Measurements from ENCODE around the gene BAIAP2L1. TPM values are rescaled to one million over a fixed set of nuclear protein-coding genes. Genes with fewer than 3 reads are reported as not detected.
A peak's percentile ranks its signal among the peaks of the same experiment; 100 is the strongest.

The BAIAP2L1 gene
- total RNA-seq, 1 donor from 2014 or later: 21.6 TPM

GRCh38 chr7:98283887-98284222 lies 117.0 kb downstream of the BAIAP2L1 start:
- Mint-ChIP-seq H3K4me1 (ENCODE audit: low read depth, unreplicated experiment) (peaks cover 24% of the 10 kb centered on the region), H3K27ac (ENCODE audit: unreplicated experiment) (no peak overlapping the region), H3K9me3 (ENCODE audit: unreplicated experiment) (no peaks in the 10 kb centered on the region), H3K27me3 (ENCODE audit: low read depth, unreplicated experiment) (no peaks in the 10 kb centered on the region), H3K36me3 (ENCODE audit: low read depth, unreplicated experiment) (peaks cover 2% of the 10 kb centered on the region), H3K4me3 (ENCODE audit: unreplicated experiment) (peak overlapping the region; percentile 90)
- Histone ChIP-seq H3K27ac (ENCODE audit: low read depth, low read length) (peak overlapping the region; percentile 45), H4K20me1 (ENCODE audit: insufficient read depth, low read length) (peaks cover 64% of the 10 kb centered on the region), H3K4me2 (ENCODE audit: low read length) (peak overlapping the region; percentile 100), H3K36me3 (ENCODE audit: insufficient read depth, low read length) (no peaks in the 10 kb centered on the region), H3K27me3 (ENCODE audit: insufficient read depth, low read length) (no peaks in the 10 kb centered on the region), H3K4me3 (ENCODE audit: insufficient read depth, low read depth, low read length) (peak overlapping the region; percentile 84), H3K9me3 (ENCODE audit: insufficient read depth, low read depth, low read length) (no peaks in the 10 kb centered on the region), H3K4me1 (ENCODE audit: insufficient read depth, low read length) (peaks cover 50% of the 10 kb centered on the region), H3K9ac (ENCODE audit: low read length) (peak overlapping the region; percentile 95), H2AFZ (ENCODE audit: low read depth, low read length) (no peak overlapping the region), H3K79me2 (ENCODE audit: insufficient read depth, low read length) (peaks cover 71% of the 10 kb centered on the region)
- TF ChIP-seq EZH2 (IDR thresholded peaks at IDR 0.05; ENCODE audit: insufficient read depth, low read length): no peak
- no peak for TF ChIP-seq CTCF (IDR thresholded peaks at IDR 0.05; ENCODE audit: insufficient read depth, low read depth, low read length)
- DNase-seq (ENCODE audit: low read depth) (no peak), FAIRE-seq (no peak)

GRCh38 chr7:98283127-98283886 lies 117.6 kb downstream of the BAIAP2L1 start:
- DNase-seq (ENCODE audit: low read depth) (peak; percentile 51), FAIRE-seq (peak; percentile 41)
- no peaks in the 10 kb centered on the region for H3K36me3 ChIP-seq (ENCODE audit: insufficient read depth, low read length)
- peaks cover 2% of the 10 kb centered on the region for H3K36me3 Mint-ChIP-seq (ENCODE audit: low read depth, unreplicated experiment)
- H3K27me3 ChIP-seq (ENCODE audit: insufficient read depth, low read length): no peaks in the 10 kb centered on the region
- TF ChIP-seq EZH2 (IDR thresholded peaks at IDR 0.05; ENCODE audit: insufficient read depth, low read length) (no peak), CTCF (IDR thresholded peaks at IDR 0.05; ENCODE audit: insufficient read depth, low read depth, low read length) (no peak)
- H3K4me1 Mint-ChIP-seq (ENCODE audit: low read depth, unreplicated experiment): peaks cover 24% of the 10 kb centered on the region
- H4K20me1 ChIP-seq (ENCODE audit: insufficient read depth, low read length): peaks cover 59% of the 10 kb centered on the region
- H3K9ac ChIP-seq (ENCODE audit: low read length): peak overlapping the region; percentile 95
- no peak overlapping the region for H2AFZ ChIP-seq (ENCODE audit: low read depth, low read length)
- H3K9me3 Mint-ChIP-seq (ENCODE audit: unreplicated experiment): no peaks in the 10 kb centered on the region
- peak overlapping the region; percentile 90 for H3K4me3 Mint-ChIP-seq (ENCODE audit: unreplicated experiment)
- H3K79me2 ChIP-seq (ENCODE audit: insufficient read depth, low read length): peaks cover 66% of the 10 kb centered on the region
- H3K4me1 ChIP-seq (ENCODE audit: insufficient read depth, low read length): peaks cover 50% of the 10 kb centered on the region
- peak overlapping the region; percentile 84 for H3K4me3 ChIP-seq (ENCODE audit: insufficient read depth, low read depth, low read length)
- H3K9me3 ChIP-seq (ENCODE audit: insufficient read depth, low read depth, low read length): no peaks in the 10 kb centered on the region
- peak overlapping the region; percentile 100 for H3K4me2 ChIP-seq (ENCODE audit: low read length)
- H3K27ac ChIP-seq (ENCODE audit: low read depth, low read length): peak overlapping the region; percentile 45
- peak overlapping the region; percentile 34 for H3K27ac Mint-ChIP-seq (ENCODE audit: unreplicated experiment)
- H3K27me3 Mint-ChIP-seq (ENCODE audit: low read depth, unreplicated experiment): no peaks in the 10 kb centered on the region

- no peak for FAIRE-seq
- peaks cover 2% of the 10 kb centered on the region for H3K36me3 Mint-ChIP-seq (ENCODE audit: low read depth, unreplicated experiment)
- H4K20me1 ChIP-seq (ENCODE audit: insufficient read depth, low read length): peaks cover 53% of the 10 kb centered on the region
- H3K4me1 ChIP-seq (ENCODE audit: insufficient read depth, low read length): peaks cover 50% of the 10 kb centered on the region
- peak overlapping the region; percentile 81 for H3K27ac ChIP-seq (ENCODE audit: low read depth, low read length)
- H3K4me2 ChIP-seq (ENCODE audit: low read length): peak overlapping the region; percentile 100
- no peaks in the 10 kb centered on the region for H3K9me3 Mint-ChIP-seq (ENCODE audit: unreplicated experiment)
- no peaks in the 10 kb centered on the region for H3K27me3 Mint-ChIP-seq (ENCODE audit: low read depth, unreplicated experiment)
- H2AFZ ChIP-seq (ENCODE audit: low read depth, low read length): no peak overlapping the region
- DNase-seq (ENCODE audit: low read depth): no peak
- no peaks in the 10 kb centered on the region for H3K9me3 ChIP-seq (ENCODE audit: insufficient read depth, low read depth, low read length)
- H3K36me3 ChIP-seq (ENCODE audit: insufficient read depth, low read length): no peaks in the 10 kb centered on the region
- H3K79me2 ChIP-seq (ENCODE audit: insufficient read depth, low read length): peaks cover 60% of the 10 kb centered on the region
- H3K27ac Mint-ChIP-seq (ENCODE audit: unreplicated experiment): peak overlapping the region; percentile 66
- peak overlapping the region; percentile 95 for H3K9ac ChIP-seq (ENCODE audit: low read length)
- peaks cover 24% of the 10 kb centered on the region for H3K4me1 Mint-ChIP-seq (ENCODE audit: low read depth, unreplicated experiment)
- TF ChIP-seq CTCF (IDR thresholded peaks at IDR 0.05; ENCODE audit: insufficient read depth, low read depth, low read length) (no peak), EZH2 (IDR thresholded peaks at IDR 0.05; ENCODE audit: insufficient read depth, low read length) (no peak)
- peak overlapping the region; percentile 90 for H3K4me3 Mint-ChIP-seq (ENCODE audit: unreplicated experiment)
- no peaks in the 10 kb centered on the region for H3K27me3 ChIP-seq (ENCODE audit: insufficient read depth, low read length)
- peak overlapping the region; percentile 84 for H3K4me3 ChIP-seq (ENCODE audit: insufficient read depth, low read depth, low read length)
These were observed 118.2 kb downstream of the BAIAP2L1 start for GRCh38 chr7:98282703-98283102.
